ENCODE measurements around the gene ADORA2A. TPM values are rescaled to one million over a fixed set of nuclear protein-coding genes. Genes with fewer than 3 reads are reported as not detected.
A peak's percentile ranks its signal among the peaks of the same experiment; 100 is the strongest.

ADORA2A gene
- total RNA-seq, 1 donor: 3.9 TPM

DNA sequence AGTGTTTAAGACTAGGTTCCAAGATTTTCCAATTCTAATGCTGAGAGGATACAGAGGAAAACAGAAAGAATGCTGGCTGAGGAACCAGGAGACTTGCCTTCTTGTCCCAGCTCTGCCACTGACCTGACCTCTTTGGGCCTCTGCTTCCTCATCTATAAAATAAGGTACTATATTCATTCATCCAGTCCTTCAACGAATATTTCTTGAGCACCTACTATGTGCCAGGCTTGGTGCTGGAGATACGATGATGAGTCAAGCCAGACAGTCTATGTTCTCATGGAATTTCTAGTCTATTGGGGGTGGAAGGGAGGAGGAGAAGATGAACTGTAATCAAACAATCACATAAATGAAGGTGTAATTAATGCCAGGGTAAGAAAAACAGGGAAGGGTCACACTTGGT, 39.9 kb downstream of the ADORA2A start:
- H3K4me3 ChIP-seq (ENCODE audit: low read depth, low read length): no peak overlapping the region
- no peak for DNase-seq (ENCODE audit: low read depth)
- no peak for TF ChIP-seq CTCF (IDR thresholded peaks at IDR 0.05; ENCODE audit: insufficient read depth, low read depth, low read length)

DNA sequence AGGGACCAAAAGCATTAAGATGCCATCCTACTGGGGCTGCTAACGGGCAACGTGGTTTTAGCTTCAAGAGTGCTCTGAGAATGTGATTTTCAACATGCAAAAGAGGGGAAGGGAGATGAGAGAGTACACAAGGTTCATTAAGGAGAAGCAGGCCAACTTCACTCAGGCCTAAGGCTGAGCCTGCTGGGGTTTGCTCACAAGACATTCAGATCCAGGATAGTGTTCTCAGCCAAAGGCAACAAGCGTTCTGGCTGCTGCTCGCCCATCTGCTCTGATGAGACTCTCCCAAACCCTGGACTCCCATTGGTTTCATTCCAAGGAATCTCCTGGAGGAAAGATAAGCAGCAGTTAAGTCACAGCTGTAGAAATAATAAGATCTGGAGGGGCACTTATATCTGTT, 44.2 kb downstream of the ADORA2A start:
- no peak for TF ChIP-seq CTCF (IDR thresholded peaks at IDR 0.05; ENCODE audit: insufficient read depth, low read depth, low read length)
- no peak overlapping the region for H3K4me3 ChIP-seq (ENCODE audit: low read depth, low read length)
- DNase-seq (ENCODE audit: low read depth): peak; percentile 77

DNA sequence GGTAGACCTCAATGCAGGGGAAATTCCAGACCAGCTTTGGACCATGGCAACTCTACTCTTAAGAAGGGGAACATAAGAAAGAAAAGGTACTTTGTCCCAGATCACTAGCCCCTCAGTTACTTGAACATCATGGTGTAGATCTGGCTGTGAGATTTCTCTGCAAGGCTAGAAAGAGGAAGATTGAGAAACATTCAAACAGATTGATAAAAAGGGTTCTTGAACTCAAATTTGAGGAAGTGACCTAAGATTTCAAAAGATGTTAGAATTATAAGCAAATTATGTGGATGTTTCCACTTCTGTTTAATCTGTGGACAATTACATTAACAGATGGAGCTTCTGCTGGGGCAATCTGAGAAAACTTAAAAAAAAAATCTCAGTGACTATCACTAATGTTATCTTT, 45.9 kb downstream of the ADORA2A start:
- no peak overlapping the region for H3K4me3 ChIP-seq (ENCODE audit: low read depth, low read length)
- TF ChIP-seq CTCF (IDR thresholded peaks at IDR 0.05; ENCODE audit: insufficient read depth, low read depth, low read length): no peak
- no peak for DNase-seq (ENCODE audit: low read depth)

DNA sequence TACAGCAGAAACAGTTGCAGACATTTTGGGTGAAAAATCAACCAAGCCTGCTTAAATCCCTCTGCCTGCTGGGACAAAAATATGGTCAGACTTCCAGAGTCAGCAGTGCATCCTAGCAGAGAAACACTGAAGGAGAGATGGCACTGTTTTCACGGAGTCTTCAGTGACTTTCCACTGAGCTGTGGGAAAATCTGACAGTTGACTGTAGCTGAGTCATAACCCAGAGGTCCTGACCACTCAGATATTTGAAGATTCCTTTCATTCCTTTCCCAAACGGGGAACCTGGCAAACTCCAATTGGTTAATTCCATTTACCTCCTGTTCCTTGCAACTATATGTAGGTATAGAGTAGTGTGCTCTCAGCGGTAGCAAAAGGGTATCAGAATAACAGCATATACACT, 46.8 kb downstream of the ADORA2A start:
- DNase-seq (ENCODE audit: low read depth): peak; percentile 88
- H3K4me3 ChIP-seq (ENCODE audit: low read depth, low read length): no peak overlapping the region
- no peak for TF ChIP-seq CTCF (IDR thresholded peaks at IDR 0.05; ENCODE audit: insufficient read depth, low read depth, low read length)

GRCh38 chr22:24474649-24475255, 47.4 kb downstream of the ADORA2A start:
- peak; percentile 41 for DNase-seq (ENCODE audit: low read depth)
- no peak overlapping the region for H3K4me3 ChIP-seq (ENCODE audit: low read depth, low read length)
- TF ChIP-seq CTCF (IDR thresholded peaks at IDR 0.05; ENCODE audit: insufficient read depth, low read depth, low read length): no peak

- no peak overlapping the region for H3K4me3 ChIP-seq (ENCODE audit: low read depth, low read length)
- no peak for TF ChIP-seq CTCF (IDR thresholded peaks at IDR 0.05; ENCODE audit: insufficient read depth, low read depth, low read length)
- DNase-seq (ENCODE audit: low read depth): no peak
Observed at GRCh38 chr22:24481641-24482040, 54.2 kb downstream of the ADORA2A start.

GRCh38 chr22:24482575-24482974, 55.2 kb downstream of the ADORA2A start:
- no peak for TF ChIP-seq CTCF (IDR thresholded peaks at IDR 0.05; ENCODE audit: insufficient read depth, low read depth, low read length)
- H3K4me3 ChIP-seq (ENCODE audit: low read depth, low read length): no peak overlapping the region
- peak; percentile 80 for DNase-seq (ENCODE audit: low read depth)

All from fibroblast of villous mesenchyme (primary cell).